OCI-LY7 (cell line): ENCODE data around the gene CCT5. TPM values are rescaled to one million over a fixed set of nuclear protein-coding genes. Genes with fewer than 3 reads are reported as not detected.
"Not testable (repeated sequence)": the region's sequence is repeated elsewhere in the genome, so short reads cannot be mapped to it uniquely, and the experiment has no call there.

Experiments
- BruUV-seq: library from RNA; stranded (reverse); fragments of 400-500 nt; replicated peaks from 2 replicates; lab custom pipeline; 2021; lab: Mats Ljungman, UMichigan
- CTCF ChIA-PET: fragments of 300-600 bp; sonication (Branson Sonifier 250); formaldehyde crosslinking; loops from one replicate; lab custom pipeline; 2022; ENCODE audit warnings: antibody characterized with exemption; ENCODE audit not compliant: unreplicated experiment; lab: Charles Lee
- POLR2A ChIA-PET: fragments of 300-600 bp; sonication (Branson Sonifier 250); formaldehyde crosslinking; loops from one replicate; lab custom pipeline; 2022; ENCODE audit warnings: antibody characterized with exemption; lab: Charles Lee
- DNase-seq: peaks from one replicate; pipeline ENCODE4 v3.0.0-alpha.2; 2015; ENCODE audit warnings: low spot score
- H2AFZ ChIP-seq: fragments of 200-600 bp; sonication (generic), shearing (Covaris generic); 2 replicates; pipeline ENCODE4 v1.6.1; 2014; ENCODE audit warnings: mild to moderate bottlenecking, antibody characterized with exemption, low read length, moderate library complexity
- H3K27ac ChIP-seq: fragments of 200-600 bp; sonication (generic); 2 replicates; pipeline ENCODE4 v1.5.1; 2014; ENCODE audit warnings: mixed run types, low read depth, mild to moderate bottlenecking, moderate library complexity, low read length, inconsistent platforms; ENCODE audit not compliant: poor library complexity, severe bottlenecking
- H3K36me3 ChIP-seq: fragments of 200-600 bp; sonication (generic); 2 replicates; pipeline ENCODE4 v1.6.1; 2014; ENCODE audit warnings: mild to moderate bottlenecking, antibody characterized with exemption, low read length, moderate library complexity, mixed read lengths; ENCODE audit not compliant: insufficient read depth
- H3K4me1 ChIP-seq: fragments of 200-600 bp; sonication (generic); 2 replicates; pipeline ENCODE4 v1.5.1; 2014; ENCODE audit warnings: mild to moderate bottlenecking, low read length; ENCODE audit not compliant: insufficient read depth, poor library complexity, severe bottlenecking
- H3K4me2 ChIP-seq: fragments of 200-600 bp; sonication (generic); 2 replicates; pipeline ENCODE4 v1.6.1; 2014; ENCODE audit warnings: mild to moderate bottlenecking, low read length
- H3K4me3 ChIP-seq: fragments of 200-600 bp; sonication (generic); 2 replicates; pipeline ENCODE4 v1.5.1; 2014; ENCODE audit warnings: mild to moderate bottlenecking, low read depth, low read length; ENCODE audit not compliant: poor library complexity, severe bottlenecking
- H3K79me2 ChIP-seq: fragments of 200-600 bp; sonication (generic); 2 replicates; pipeline ENCODE4 v1.6.1; 2016; ENCODE audit warnings: low read depth, mild to moderate bottlenecking, low read length, moderate library complexity, mixed read lengths; ENCODE audit not compliant: insufficient read depth
- H3K9me2 ChIP-seq: fragments of 200-600 bp; sonication (generic); 2 replicates; pipeline ENCODE4 v1.6.1; 2016; ENCODE audit warnings: mild to moderate bottlenecking, low read length, mixed read lengths; ENCODE audit not compliant: insufficient read depth
- H3K9me3 ChIP-seq: fragments of 200-600 bp; sonication (generic); 2 replicates; pipeline ENCODE4 v1.6.1; 2014; ENCODE audit warnings: mild to moderate bottlenecking, mixed run types, low read length, mixed read lengths
- H4K20me1 ChIP-seq: fragments of 200-600 bp; sonication (generic); 2 replicates; pipeline ENCODE4 v1.6.1; 2014; ENCODE audit warnings: mild to moderate bottlenecking, antibody characterized with exemption, low read length, moderate library complexity, mixed read lengths; ENCODE audit not compliant: insufficient read depth
- EZH2phosphoT487 ChIP-seq: fragments of 200-600 bp; sonication (generic); IDR thresholded peaks from 2 replicates; pipeline ENCODE4 v1.6.1; 2018; ENCODE audit warnings: low read depth, borderline replicate concordance, mild to moderate bottlenecking, mixed run types, antibody characterized with exemption, low read length, moderate library complexity, mixed read lengths
- intact Hi-C: fragments of 100-400 bp; cut with micrococcal nuclease; formaldehyde crosslinking; loops from one replicate; pipeline ENCODE4 v1.10.0; 2022; ENCODE audit not compliant: unreplicated experiment
- total RNA-seq, 2 experiments: library from RNA; depleted of rRNA in 1 of 2; stranded (reverse); fragments of >200 nt in 1 of 2; shearing (Covaris generic) in 1 of 2; gene quantifications; 2 replicates each; pipeline ENCODE4 v1.2.3, GENCODE V29; 2014 to 2022
- TF ChIP-seq, protein P1 (sequence below): fragments of 200-600 bp; sonication (generic); conservative IDR thresholded peaks from 2 replicates; pipeline ENCODE4 v1.5.1; 2014; ENCODE audit warnings: mild to moderate bottlenecking, antibody characterized with exemption, low read length, moderate library complexity, mixed read lengths

CCT5 gene
- total RNA-seq, 2 experiments from 2014 or later, result 389 to 498 TPM

GRCh38 chr5:10310066-10310779, 60.1 kb downstream of the CCT5 start:
- intact Hi-C loops, result no loop called here
- TF ChIP-seq EZH2phosphoT487, result no peak
- TF ChIP-seq, protein P1, sequence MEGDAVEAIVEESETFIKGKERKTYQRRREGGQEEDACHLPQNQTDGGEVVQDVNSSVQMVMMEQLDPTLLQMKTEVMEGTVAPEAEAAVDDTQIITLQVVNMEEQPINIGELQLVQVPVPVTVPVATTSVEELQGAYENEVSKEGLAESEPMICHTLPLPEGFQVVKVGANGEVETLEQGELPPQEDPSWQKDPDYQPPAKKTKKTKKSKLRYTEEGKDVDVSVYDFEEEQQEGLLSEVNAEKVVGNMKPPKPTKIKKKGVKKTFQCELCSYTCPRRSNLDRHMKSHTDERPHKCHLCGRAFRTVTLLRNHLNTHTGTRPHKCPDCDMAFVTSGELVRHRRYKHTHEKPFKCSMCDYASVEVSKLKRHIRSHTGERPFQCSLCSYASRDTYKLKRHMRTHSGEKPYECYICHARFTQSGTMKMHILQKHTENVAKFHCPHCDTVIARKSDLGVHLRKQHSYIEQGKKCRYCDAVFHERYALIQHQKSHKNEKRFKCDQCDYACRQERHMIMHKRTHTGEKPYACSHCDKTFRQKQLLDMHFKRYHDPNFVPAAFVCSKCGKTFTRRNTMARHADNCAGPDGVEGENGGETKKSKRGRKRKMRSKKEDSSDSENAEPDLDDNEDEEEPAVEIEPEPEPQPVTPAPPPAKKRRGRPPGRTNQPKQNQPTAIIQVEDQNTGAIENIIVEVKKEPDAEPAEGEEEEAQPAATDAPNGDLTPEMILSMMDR, result no peak
- Histone ChIP-seq H3K4me3 (no peak overlapping the region), H4K20me1 (no peaks in the 10 kb centered on the region), H3K9me3 (no peaks in the 10 kb centered on the region), H3K36me3 (no peaks in the 10 kb centered on the region), H3K4me2 (no peak overlapping the region), H3K9me2 (no peaks in the 10 kb centered on the region), H3K79me2 (no peaks in the 10 kb centered on the region), H2AFZ (no peak overlapping the region), H3K4me1 (no peaks in the 10 kb centered on the region), H3K27ac (no peak overlapping the region)
- POLR2A ChIA-PET, result interaction anchor here (1.0 to 1.6 kb wide), 2 partner anchors 15 to 237 kb away, joined by 3 to 4 read pairs; no protein-coding TSS in a partner anchor
- CTCF ChIA-PET, result no interaction called here
- no TSS peak for BruUV-seq
- DNase-seq, result no peak

GRCh38 chr5:10310835-10311570, 60.9 kb downstream of the CCT5 start:
- DNase-seq, H3K9me2 ChIP-seq, H3K36me3 ChIP-seq, intact Hi-C loops, H2AFZ ChIP-seq, CTCF ChIA-PET, H4K20me1 ChIP-seq, BruUV-seq, H3K79me2 ChIP-seq, H3K27ac ChIP-seq, H3K4me3 ChIP-seq, H3K9me3 ChIP-seq, H3K4me2 ChIP-seq, H3K4me1 ChIP-seq: not testable (repeated sequence)
- POLR2A ChIA-PET, result interaction anchor here (1.0 to 1.6 kb wide), 2 partner anchors 14 to 237 kb away, joined by 3 to 4 read pairs; no protein-coding TSS in a partner anchor

DNA sequence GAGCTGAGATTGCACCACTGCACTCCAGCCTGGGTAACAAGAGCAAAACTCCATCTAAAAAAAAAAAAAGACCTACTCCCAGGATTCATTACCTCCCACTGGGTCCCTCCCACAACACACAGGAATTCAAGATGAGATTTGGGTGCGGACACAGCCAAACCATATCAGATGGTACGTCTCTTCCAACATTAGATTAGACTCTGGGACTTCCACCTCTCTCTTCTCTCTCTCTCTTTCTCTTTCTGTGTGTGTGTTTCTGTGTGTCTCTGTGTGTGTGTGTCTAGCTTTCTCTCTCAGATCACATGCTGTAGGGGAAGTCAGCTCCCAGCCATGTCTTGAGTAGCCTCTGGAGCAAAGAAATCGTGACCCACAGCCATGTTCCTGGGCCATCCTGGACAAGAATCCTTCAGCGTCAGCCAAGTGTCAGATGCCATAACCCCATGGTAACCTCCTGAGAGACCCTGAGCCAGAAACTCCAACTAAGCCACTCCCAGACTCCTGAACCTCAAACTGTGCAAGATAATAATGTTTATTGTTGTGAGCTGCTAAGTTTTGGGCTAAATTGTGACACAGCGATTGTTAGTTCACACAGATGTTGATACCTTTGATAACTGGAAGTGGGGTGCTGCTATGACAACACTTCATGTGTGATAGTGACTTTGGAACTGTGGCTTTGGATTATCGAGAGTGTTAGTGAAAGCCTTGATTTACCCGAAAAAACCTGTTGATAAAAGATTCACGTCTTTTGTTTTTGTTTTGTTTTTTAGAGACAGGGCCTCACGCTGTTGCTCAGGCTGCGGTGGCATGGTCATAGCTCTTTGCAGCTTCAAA, 61.7 kb downstream of the CCT5 start:
- intact Hi-C loops, result no loop called here
- Histone ChIP-seq H3K4me1 (no peaks in the 10 kb centered on the region), H3K27ac (no peak overlapping the region), H3K4me2 (no peak overlapping the region), H3K79me2 (no peaks in the 10 kb centered on the region), H3K36me3 (no peaks in the 10 kb centered on the region), H2AFZ (no peak overlapping the region), H3K9me3 (no peaks in the 10 kb centered on the region), H4K20me1 (no peaks in the 10 kb centered on the region), H3K4me3 (no peak overlapping the region), H3K9me2 (no peaks in the 10 kb centered on the region)
- BruUV-seq, result no TSS peak
- no peak for DNase-seq
- no peak for TF ChIP-seq EZH2phosphoT487
- TF ChIP-seq, protein P1, result no peak
- ChIA-PET CTCF (no interaction called here), POLR2A (interaction anchor here (0.8 to 1.6 kb wide), 4 partner anchors 7 to 236 kb away, joined by 3 to 4 read pairs (median 3); no protein-coding TSS in a partner anchor)
